Stimulated activated CD8-positive, alpha-beta memory T cell treated with anti-CD3 and anti-CD28 coated beads, Interleukin-2, amount 100 ng/mL, for 48 hours (primary cell): ENCODE data around the gene FGF3.

Experiments
- DNase-seq, 2 donors: peaks; one replicate each; pipeline ENCODE4 v3.0.0-alpha.2; 2020; ENCODE audit warnings: low read depth in 2 of 2

Gene FGF3

DNA sequence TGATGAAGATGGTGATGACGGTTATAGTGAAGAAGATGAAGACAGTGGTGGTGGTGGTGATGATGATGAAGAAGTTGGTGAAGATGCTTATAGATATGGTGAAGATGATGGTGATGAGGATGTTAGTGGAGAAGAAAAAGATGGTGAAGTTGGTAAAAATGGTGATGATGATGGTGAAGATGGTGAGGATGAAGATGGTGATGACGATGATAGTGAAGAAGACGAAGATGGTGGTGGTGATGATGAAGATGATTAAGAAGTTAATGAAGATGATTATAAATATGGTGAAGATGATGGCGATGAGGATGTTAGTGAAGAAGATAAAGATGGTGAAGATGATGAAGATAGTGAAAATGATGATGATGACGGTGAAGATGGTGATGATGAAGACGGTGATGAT is 25.2 kb upstream of the FGF3 start:
- no peak for DNase-seq

DNA sequence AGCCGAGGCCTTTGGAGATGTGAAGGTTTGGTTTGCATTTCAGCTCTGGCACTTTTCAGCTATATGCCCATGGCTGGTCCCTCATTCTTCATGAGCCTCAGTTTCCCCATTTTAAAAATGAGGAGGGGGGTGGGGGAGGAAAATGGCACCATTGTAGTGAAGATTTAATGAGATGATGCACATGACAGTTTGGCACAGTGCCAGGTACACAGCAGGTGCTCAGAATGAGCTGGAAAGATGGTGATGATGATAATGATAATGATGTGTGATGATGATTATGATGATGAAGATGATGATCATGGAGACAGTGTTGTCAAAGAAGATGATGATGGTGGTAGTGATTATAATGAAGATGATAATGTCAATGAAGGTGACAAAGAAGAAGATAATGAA is 24.3 kb upstream of the FGF3 start:
- DNase-seq = no peak

DNA sequence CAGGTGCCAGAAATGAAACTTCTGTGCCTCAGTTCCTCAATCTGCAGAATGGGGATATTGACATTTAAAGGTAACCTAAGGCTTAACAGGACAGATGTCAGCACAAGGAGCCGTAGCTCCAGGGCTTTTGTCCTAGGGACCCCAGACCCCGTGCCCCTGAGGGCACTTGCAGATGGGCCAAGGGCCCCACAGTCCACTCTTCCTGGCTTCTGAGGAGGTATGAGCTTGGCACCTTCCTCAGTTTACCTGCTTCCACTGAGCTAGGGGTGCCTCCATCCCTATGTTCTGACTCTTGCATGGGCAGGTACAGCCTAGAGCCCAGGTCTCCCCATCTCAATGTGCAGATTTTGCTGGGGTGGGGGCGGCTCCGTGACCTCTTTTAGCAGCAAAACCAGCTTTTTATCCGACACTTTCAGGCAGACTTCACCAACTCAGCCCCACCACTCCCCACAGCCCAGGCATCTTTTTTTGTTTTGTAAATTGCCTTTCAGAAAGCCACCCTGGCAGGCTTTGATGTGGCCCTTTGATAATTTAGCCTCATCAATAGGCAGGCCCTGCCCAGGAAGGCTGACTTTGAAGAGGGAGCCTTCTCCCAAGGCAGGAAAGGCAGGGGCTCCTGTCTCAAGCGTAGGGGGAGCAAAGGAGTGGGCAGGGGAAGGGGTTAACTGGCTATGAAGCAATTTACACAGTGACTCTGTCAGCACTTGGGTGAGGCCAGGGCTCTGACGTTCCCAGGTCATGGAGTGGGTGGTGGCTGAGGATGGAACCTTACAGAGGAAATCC is 23.7 kb upstream of the FGF3 start:
- DNase-seq = no peak

DNA sequence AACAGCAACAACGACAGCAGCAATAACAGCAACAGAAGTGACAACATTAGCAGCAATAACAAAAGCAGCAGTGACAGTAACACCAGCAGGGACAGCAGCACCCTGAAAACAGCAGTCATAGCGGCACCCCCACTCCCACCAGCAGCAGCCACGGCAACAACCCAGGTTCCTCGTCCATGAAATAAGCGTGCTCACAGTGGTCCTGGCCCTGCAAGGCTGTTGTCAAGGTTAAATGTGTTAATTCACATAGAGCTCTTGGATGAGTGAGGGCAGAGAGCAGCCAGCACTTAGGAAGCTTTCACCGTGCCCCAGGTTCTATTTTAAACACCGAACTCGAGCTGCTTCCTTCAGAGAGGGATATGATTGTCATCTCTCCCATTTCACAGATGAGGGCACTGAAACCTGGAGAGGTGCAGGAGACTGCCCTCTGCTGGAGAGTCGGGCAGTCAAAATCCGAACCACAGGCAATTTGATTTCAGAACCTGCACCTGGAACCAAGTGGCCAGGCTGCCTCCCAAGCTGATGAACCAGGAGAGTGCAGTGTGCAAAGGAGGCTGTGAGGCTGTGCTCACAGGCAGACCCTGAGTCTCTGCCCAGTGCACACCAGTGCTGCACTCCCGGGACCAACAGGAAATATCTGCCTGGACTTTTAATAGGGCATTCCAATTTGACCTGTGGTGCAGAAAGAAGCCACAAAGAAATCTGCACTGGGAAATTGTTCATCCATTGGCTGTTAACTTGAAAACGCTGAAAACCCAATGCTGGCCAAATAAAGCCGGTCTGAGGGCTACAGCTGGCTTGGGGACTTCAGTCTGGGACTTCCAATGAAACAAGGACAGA is 22.9 kb upstream of the FGF3 start:
- DNase-seq = no peak

DNA sequence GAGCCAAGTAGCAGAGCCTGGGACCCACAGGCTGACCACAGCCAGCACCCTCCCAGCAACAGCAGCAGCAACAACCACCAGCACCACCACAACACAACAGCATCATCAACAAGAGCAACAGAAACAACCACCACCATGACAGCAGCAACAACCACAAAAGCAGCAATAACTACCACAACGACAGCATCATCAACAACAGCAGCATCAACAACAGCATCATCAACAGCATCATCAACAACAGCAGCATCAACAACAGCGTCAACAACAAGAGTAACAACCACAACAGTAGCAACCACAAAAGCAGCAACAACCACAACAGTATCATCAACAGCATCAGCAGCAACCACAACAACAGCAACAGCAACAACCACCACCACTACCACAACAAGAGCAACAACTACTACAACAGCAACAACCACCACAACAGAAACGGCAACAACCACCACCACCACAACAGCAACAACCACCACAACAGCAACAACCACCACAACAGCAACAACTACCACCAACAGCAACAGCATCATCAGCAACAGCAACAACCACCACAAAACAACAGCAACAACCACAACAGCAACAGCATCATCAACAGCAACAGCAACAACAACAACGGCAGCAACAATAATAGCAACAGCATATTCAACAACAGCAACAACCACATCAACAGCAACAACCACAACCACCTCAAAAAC is 22.1 kb upstream of the FGF3 start:
- no peak for DNase-seq

DNA sequence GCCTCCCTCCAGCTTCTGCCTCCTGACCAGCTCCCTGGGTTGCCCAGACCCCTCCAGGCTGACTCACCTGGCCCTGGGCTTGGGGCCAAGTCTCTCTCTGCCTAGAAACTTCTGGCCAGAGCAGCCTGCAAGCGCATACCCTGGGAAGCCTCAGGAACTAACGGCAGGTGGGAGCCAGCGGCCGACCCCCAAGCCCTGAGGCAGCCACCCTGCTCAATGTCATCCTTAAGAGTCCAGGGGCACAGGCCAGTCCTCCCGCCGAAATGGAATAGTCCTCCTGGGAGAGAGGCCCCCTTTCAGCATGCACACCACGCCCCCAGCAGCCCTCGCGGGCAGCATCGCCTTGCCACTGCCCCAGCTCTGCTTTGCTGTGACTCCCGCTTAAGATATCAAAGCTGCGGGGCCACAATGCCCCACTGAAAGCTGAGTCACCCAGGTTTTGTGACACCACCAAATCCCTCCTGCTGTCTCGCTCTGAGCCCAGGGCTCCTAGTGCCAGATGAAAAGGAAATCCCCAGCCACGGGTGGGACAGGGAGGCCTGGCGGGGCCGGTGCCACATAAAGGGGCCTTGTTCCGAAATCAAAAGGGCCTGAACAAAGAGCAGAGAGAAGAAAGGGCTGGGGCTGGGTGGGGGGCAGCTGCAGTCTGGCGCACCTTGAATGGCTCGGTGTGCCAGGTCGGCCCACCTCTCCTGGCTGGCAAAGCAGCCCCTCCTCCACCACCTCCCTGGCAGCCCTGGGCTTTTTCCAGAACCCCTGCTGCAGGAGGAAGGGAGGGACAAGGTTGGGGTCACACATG is 21.4 kb upstream of the FGF3 start:
- no peak for DNase-seq

DNA sequence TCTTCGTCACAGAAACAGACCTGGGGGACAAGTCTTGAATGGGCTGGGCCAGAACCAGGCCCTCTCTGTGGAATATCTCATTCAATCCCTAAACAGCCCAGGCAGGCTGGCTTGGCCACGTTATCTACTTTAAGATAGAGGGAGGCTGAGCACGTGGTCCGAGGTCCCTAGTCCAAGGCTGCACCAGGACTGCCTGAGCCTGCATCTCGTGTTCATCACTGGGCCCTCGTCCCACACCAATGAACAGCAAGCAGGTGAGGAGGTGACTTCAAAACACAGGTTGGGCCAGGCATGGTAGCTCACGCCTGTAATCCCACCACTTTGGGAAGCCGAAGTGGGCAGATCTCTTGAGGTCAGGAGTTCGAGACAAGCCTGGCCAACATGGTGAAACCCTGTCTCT is 20.3 kb upstream of the FGF3 start:
- no peak for DNase-seq

DNA sequence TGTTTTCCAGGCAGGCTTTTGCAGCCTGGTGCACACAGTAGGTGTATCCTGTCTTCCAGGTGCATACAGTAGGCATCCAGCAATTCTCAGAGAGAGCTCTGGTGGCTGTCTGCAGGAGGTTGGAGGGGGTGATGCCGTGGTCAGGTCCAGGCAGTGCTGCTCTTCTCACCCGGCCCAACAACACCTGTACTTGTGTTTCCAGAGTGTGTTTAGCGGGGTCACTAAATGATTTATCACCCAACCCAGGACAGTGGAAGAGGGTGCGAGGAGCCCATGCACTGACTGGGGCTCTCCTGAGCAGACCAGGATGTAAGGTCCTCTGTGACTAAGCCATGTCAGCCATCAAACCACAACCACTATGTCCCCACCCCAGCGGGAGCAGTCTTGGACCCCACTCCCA is 18.6 kb upstream of the FGF3 start:
- DNase-seq = no peak

DNA sequence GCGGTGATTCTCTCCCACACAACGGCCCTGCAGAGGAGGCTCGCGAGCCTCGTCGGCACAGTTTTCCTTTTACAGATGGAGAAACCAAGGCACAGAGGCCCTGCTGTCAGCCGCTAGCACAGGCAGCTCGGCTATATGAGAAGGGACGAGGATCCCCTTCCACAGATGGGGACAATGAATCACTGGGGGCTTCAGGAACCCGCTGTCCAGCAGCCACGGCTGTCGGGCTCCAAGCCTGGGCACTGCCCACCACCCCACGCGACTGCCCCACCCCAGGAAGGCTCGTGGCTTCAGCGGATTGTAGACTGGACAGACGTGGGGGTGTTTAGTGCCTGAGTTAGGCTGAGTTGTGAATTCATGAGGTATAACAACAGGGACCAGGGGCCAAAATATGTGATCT is 17.2 kb upstream of the FGF3 start:
- DNase-seq = no peak

DNA sequence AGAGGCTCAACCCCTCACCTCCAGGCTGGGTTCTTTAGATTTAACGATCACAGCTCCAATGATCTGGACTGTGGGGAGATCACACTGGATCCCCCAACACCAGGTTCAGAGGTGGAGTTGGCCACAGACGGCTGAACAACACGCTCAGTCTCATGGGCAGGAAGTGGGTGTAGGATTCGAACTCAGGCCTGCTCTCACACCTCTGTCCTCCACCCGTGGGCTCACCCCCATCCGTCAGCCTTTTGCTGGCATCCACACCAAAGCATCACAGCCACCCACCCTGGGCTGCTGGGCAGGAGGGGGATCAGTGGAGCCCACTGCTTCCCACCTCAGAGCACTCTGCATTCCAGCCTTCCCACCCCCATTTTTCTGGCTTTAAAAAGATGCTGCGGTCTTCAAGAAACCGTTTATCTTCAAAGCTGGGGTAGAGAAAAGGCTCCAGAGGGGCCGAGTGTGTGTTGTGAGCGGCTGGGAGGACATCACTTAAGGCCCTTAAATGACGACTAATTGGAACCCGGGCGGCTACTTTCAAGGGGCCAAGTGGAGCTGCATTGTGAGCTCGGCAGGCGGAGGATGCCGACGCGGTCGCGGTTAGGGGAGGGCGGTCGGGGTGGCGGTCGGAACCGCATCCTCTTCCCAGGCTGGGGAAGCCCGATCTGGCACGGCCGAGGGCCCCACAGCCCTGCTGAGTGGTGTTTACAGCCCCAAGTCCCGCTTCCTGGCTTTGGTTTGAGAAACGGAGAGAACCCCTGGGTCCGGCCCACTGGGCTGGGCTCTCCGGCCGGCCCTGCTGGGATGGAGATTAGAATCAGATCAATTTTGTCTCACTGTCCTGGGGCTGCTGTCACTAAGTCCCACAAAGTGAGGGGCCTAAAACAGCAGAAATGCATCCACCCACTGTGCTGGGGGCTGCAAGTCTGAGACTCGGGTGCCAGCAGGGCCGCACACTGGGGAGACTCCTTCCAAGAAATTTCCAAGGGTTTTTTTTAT is 15.9 kb upstream of the FGF3 start:
- DNase-seq = no peak

DNA sequence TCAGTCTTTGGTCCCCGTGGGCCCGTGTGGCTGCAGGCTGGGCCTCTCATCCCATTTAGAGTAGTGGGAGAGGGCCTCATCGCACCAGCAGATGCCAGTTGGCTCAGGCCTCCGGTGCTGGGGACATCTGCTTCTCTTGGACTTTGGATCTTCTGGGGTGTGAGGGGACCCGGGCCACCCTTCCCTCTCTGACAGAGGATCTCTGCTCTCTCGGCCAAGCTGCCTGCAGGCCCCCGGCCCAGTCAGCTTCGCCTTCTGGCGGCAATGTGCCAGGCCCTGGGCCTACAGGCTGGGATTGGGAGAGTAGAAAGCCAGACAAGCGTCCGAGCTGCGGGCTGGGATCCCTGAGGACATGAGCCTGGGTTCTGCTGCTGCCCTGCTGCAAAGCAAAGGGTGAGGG is 15.0 kb upstream of the FGF3 start:
- DNase-seq = no peak

DNA sequence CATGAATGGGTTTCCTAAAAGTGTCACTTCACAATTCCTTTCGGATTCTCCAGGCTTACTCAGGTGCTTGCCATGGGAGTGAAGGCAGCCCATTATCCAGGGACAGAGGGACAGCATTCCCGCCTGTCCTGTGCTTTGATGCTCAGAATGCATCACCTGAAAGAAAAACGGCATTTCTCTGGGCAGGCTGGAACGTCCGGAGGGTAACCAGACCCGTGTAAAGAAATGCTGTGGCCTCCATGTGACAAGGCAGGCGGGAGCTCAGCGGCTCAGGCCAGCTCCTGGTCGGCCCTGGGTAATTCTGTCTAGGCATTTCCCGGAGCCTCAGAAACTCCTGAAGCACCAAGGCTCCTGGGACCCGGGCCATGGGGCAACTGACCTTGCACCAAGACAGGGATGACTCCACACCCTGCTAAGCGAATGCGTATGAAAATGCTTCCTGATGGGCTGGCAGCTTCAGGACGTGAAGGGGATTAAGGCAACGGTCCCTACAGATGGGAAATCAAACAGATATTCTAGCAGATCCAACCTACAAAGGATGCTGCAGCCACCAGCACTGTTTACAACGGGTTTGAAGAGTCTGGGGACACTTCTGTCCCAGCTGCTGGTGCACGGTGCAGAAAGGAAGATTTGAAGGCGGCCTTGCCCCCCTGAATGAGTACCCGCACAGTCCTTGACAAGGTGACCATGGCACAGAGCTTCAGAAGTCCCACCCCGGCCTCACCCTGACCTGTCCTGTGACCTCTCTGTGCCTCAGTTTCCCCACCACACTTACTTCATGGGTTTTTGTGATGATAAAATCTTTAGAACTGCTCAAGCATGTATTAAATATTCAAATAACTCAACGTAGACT is 13.6 kb upstream of the FGF3 start:
- no peak for DNase-seq

DNA sequence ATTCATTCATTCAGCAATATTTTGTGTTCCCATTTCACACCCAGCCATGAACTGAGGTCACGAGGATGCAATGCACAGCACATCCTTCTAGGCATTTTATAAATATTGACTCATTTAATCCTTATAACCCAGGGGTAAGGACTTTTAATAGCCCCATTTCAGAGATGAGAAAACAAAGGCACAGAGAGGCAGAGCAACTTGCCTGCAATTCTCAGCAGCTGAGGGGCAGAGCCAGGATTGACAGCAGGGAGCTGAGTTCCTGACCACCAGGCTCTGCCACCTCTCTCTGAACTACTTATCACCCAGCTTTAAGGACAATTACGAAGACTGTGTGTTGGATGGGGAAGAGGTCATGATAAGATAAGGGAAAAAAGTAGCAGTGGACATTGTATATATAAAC is 12.8 kb upstream of the FGF3 start:
- no peak for DNase-seq

DNA sequence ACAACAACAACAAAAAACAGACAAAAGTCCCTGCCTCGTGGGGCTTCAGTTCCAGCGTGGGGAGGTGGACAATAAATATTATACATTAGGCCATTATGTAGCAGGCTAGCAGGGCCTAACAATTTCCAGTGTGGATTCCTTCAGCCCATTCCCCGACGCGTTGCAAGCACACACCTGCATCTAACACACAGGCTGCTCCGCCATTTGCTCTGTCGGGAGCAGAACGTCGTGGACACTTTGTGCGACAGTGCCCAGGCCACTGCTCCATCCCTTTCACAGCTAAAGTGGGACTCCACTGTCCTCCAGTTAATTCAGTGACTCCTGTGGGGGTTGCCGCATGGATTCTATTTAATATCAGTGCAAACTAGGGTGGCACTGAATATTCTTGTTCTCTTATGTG is 10.9 kb upstream of the FGF3 start:
- no peak for DNase-seq

DNA sequence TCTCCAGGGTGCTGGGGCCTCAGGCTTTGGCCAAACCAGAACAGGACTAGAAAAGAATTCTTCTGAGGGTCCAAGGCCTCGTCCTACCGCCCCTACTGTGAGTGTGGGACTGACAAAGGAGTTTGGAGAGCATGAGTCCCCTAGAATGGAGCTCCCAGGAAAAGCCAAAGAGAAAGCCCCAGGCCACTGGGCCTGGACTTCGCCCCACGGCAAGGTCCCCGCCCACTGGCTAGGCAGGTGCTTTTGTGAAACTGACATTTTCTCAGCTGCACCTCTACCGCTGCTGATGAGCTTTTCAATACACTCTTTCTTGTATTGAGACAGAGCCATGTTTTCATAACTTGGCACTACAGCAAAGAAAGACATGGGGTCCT is 9.7 kb upstream of the FGF3 start:
- no peak for DNase-seq

DNA sequence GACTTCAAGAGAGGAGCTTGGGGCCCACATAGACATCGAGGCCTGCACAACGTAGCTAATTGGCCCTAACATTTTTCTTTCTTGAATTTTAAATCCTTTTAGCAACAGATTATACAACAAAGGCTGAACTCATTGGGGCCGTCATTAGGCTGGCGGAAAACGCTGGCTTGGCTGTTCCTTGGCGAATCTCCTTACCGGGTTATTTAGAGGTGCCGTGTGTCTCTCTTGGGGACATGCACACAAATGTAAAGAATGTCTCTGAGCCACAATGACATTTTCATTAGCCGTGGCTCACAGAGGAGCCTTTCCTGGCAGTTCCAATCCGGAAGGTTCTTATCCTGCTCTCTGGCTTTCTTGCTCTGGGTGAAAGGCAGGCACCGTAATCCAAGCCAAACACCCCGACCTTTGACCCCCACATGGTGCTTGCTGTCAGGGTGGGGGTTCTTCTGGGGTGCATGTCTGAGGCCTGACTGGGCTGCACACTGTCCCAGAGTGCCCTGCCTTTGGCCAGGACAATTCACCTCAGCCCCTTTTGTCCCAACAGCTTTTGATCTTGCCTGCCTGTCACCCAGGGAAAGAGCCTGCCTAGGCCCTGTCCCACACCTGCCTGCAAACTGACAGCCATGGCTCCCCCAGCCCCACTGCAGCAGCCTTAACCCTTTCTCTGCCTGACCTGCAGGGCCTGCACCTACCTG is 9.2 kb upstream of the FGF3 start:
- no peak for DNase-seq

DNA sequence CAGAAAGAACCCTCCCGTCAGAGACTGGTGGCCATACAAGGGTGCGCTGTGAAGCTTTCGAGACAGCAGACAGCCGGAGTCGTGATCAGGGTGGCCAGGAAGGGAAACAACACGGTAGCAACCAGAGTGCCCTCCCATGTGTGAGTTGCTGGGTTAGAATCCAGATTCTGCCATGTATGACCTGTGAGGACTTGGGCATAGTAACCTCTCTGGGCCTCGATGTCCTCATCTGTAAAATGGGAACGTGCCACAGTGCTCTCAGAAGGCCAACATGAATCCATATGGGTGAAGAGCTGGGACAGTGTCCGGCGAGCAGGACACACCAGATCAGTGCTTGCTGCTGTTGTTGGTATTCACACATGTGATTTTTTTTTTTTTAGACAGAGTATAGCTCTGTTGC is 7.6 kb upstream of the FGF3 start:
- DNase-seq = no peak

DNA sequence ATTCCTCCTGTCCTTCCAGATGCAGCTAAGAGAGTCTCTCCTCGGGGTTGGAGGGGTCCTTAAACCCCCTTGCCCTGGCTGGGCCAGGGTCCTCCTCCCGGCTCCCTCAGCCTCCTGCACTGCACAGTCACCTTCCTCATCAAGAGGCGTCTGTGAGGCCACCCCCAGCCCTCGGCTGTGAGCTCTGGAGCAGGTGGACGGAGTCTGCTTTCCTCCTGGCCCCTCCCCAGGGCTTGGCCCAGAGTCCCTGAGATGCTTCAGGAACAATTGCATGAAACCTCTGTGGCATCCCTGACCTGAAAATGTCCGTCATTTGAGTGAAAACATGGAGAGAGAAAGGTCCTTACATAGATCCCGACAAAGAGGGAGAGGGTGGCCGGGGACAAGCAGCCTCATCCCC is 6.7 kb upstream of the FGF3 start:
- DNase-seq = no peak
